Gastrocnemius medialis (tissue), 4 donors: ENCODE results near the gene NTMT1. TPM values are rescaled to one million over a fixed set of nuclear protein-coding genes. Genes with fewer than 3 reads are reported as not detected.

Source experiments
- ATAC-seq, 2 donors: fragments of 150-250 bp; one replicate each; pipeline ENCODE4 v1.9.1; 2016
- DNase-seq, 2 donors: peaks; one replicate each; pipeline ENCODE4 v3.0.0-alpha.2; 2019
- H3K27ac ChIP-seq, 4 donors: fragments of 200-600 bp; sonication (generic); 1 replicate in 1 of 4; 2 replicates in 3 of 4; pipeline ENCODE4 v1.5.1; 2016 to 2018; ENCODE audit warnings: mild to moderate bottlenecking in 2 of 4, moderate library complexity in 1 of 4
- H3K27me3 ChIP-seq, 3 donors: fragments of 200-600 bp; sonication (generic) in 2 of 3; 1 replicate in 1 of 3; 2 replicates in 2 of 3; pipeline versions ENCODE4 v1.5.1 to v1.6.0; 2016 to 2019; ENCODE audit warnings: mild to moderate bottlenecking in 1 of 3, moderate library complexity in 1 of 3
- H3K36me3 ChIP-seq, 2 donors: fragments of 200-600 bp; sonication (generic) in 1 of 2; one replicate each; pipeline ENCODE4 v1.5.1; 2017 to 2018
- H3K4me1 ChIP-seq, 2 donors: fragments of 200-600 bp; sonication (generic) in 1 of 2; one replicate each; pipeline ENCODE4 v1.5.1; 2016 to 2017; ENCODE audit warnings: mild to moderate bottlenecking in 2 of 2
- H3K4me3 ChIP-seq, 4 donors: fragments of 200-600 bp; sonication (generic) in 3 of 4; 1 replicate in 1 of 4; 2 replicates in 3 of 4; pipeline ENCODE4 v1.5.1; 2016 to 2019; ENCODE audit warnings: mild to moderate bottlenecking in 2 of 4
- H3K9me3 ChIP-seq, 3 donors: fragments of 200-600 bp; sonication (generic) in 2 of 3; 1 replicate in 1 of 3; 2 replicates in 2 of 3; pipeline ENCODE4 v1.5.1; 2016 to 2019
- CTCF ChIP-seq, 5 experiments: fragments of 450-650 bp in 3 of 5; fragments of 200-600 bp in 2 of 5; sonication (generic) in 2 of 5; IDR thresholded peaks in 4 of 5; conservative IDR thresholded peaks in 1 of 5; 1 replicate in 4 of 5; 2 replicates in 1 of 5; pipeline ENCODE4 v1.5.1; 2016 to 2019; ENCODE audit warnings: antibody characterized with exemption in 5 of 5, mild to moderate bottlenecking in 3 of 5, moderate library complexity in 3 of 5
- POLR2A ChIP-seq, 2 donors: fragments of 450-650 bp; IDR thresholded peaks; one replicate each; pipeline ENCODE4 v1.6.1; 2017; ENCODE audit warnings: antibody characterized with exemption in 2 of 2, mild to moderate bottlenecking in 2 of 2, moderate library complexity in 2 of 2
- in situ Hi-C, 4 donors: fragments of 200-750 bp; cut with MboI; loops; one replicate each; pipeline versions ENCODE4 v1.15.0 to v1.8.0; 2017; ENCODE audit warnings: low sequenced_read_pairs in 4 of 4
- intact Hi-C: fragments of 100-400 bp; cut with DNase I; formaldehyde crosslinking; loops from one replicate; pipeline ENCODE4 v1.15.1; 2023; ENCODE audit warnings: low total_unique reads
- total RNA-seq, 4 donors: library from RNA; depleted of rRNA; stranded (reverse); fragments of >200 nt; gene quantifications; one replicate each; pipeline versions ENCODE4 v1.1.0 to v1.2.3, GENCODE V29; 2016

NTMT1 gene
- total RNA-seq: 10 to 100 TPM; 37.8 to 82.1 (median 48.1) TPM

GRCh38 chr9:129626079-129626624 is at the start of gene NTMT1:
Gene NTMT1 (plus strand): TSS chr9:129626163. CDS start chr9:129632704, 6,541 bp downstream.
- intact Hi-C loops (loop anchor here (1.0 to 5.0 kb wide), 3 partner anchors 16 to 449 kb away; partner anchors contain the start of genes ASB6 and IER5L), in situ Hi-C loops (loop anchor here in 1 of 4 donors (25.0 kb wide), 1 partner anchor 161 kb away; no protein-coding TSS in a partner anchor)
- Histone ChIP-seq H3K4me3 (peak within 1 kb of the TSS; percentile 71 to 91 (median 77)), H3K9me3 (no peaks in the 10 kb centered on the region), H3K27ac (peak within 1 kb of the TSS; percentile 90 to 98 (median 92)), H3K4me1 (peaks cover 44% of the 10 kb centered on the region in 2 donors), H3K36me3 (no peaks in the 10 kb centered on the region), H3K27me3 (peaks cover 0 to 7% (median under 1%) of the 10 kb centered on the region in 3 donors)
- DNase-seq (peak; percentile 77 to 80), ATAC-seq (peak; percentile 90)
- TF ChIP-seq CTCF (IDR thresholded peaks at IDR 0.05 in 4 of 5, conservative IDR thresholded peaks at IDR 0.05 in 1 of 5): peak in 2 of 5 experiments; percentile 45 to 53
- peak; percentile 99 for TF ChIP-seq POLR2A (IDR thresholded peaks at IDR 0.05)

GRCh38 chr9:129576546-129577543 is 49.1 kb upstream of the NTMT1 start:
- no peak overlapping the region for H3K4me3 ChIP-seq
- no peaks in the 10 kb centered on the region for H3K27me3 ChIP-seq
- in situ Hi-C loops (no loop called here), intact Hi-C loops (no loop called here)
- TF ChIP-seq CTCF (IDR thresholded peaks at IDR 0.05 in 4 of 5, conservative IDR thresholded peaks at IDR 0.05 in 1 of 5) (no peak), POLR2A (IDR thresholded peaks at IDR 0.05) (no peak)
- H3K9me3 ChIP-seq: no peaks in the 10 kb centered on the region
- DNase-seq: no peak
- H3K36me3 ChIP-seq: no peaks in the 10 kb centered on the region
- peak overlapping the region in 2 of 4 donors; percentile 26 to 58 for H3K27ac ChIP-seq
- no peaks in the 10 kb centered on the region for H3K4me1 ChIP-seq
- peak in 1 of 2 donors; percentile 51 for ATAC-seq

GRCh38 chr9:129579294-129579693 is 46.7 kb upstream of the NTMT1 start:
- H3K27me3 ChIP-seq: no peaks in the 10 kb centered on the region
- intact Hi-C loops (no loop called here), in situ Hi-C loops (no loop called here)
- H3K27ac ChIP-seq: no peak overlapping the region
- DNase-seq (no peak), ATAC-seq (no peak)
- H3K4me3 ChIP-seq: no peak overlapping the region
- peaks cover 0 to 2% of the 10 kb centered on the region in 2 donors for H3K4me1 ChIP-seq
- no peaks in the 10 kb centered on the region for H3K36me3 ChIP-seq
- no peaks in the 10 kb centered on the region for H3K9me3 ChIP-seq
- TF ChIP-seq POLR2A (IDR thresholded peaks at IDR 0.05): no peak
- no peak for TF ChIP-seq CTCF (IDR thresholded peaks at IDR 0.05 in 4 of 5, conservative IDR thresholded peaks at IDR 0.05 in 1 of 5)

DNA sequence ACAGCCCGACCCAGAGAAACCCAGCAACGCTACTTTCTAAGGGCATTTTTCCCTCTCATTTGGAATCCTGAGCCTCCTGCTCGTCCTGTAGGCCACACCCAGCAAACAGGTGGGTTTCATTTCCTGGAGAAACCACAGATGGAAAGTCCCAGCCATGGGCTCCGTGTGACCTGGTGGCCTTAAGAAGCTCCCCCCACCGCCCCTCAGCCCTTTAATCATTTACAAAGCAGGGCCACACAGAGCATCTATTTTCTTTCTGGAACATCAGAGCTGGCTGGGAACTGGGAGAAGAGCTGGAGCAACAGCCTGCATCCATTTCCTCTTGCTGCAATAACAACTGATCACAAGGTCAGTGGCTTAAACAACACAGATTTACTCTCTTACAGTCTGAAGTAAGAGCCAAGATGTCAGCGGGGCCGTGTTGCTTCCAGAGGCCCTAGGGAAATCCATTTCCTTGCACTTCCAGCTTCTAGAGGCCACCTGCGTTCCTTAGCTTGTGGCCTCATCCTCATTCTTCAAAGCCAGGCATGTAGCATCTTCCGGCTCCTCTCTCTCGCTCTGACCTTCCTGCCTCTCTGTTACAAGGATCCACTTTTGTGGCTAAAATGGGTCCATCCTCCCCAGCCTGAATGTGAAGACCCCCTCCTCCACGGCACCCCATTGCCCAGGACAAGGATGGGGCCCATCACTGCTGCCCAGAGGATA is 45.6 kb upstream of the NTMT1 start:
- no peak overlapping the region for H3K27ac ChIP-seq
- no peaks in the 10 kb centered on the region for H3K9me3 ChIP-seq
- intact Hi-C loops: loop anchor here (10.0 kb wide), 1 partner anchor 76 kb away; no protein-coding TSS in a partner anchor
- ATAC-seq: no peak
- H3K27me3 ChIP-seq: no peaks in the 10 kb centered on the region
- TF ChIP-seq CTCF (IDR thresholded peaks at IDR 0.05 in 4 of 5, conservative IDR thresholded peaks at IDR 0.05 in 1 of 5): no peak
- TF ChIP-seq POLR2A (IDR thresholded peaks at IDR 0.05): no peak
- DNase-seq: no peak
- H3K36me3 ChIP-seq: no peaks in the 10 kb centered on the region
- H3K4me1 ChIP-seq: peaks cover 0 to 4% of the 10 kb centered on the region in 2 donors
- H3K4me3 ChIP-seq: no peak overlapping the region
- in situ Hi-C loops: no loop called here
